ENCODE data around the gene TNNC1.

The TNNC1 gene

GRCh38 chr3:52441772-52442332, 12.0 kb downstream of the TNNC1 start:
- no peak for DNase-seq

- no peak for DNase-seq
Observed at GRCh38 chr3:52441091-52441771, 12.6 kb downstream of the TNNC1 start.

GRCh38 chr3:52440671-52441070, 13.2 kb downstream of the TNNC1 start:
- no peak for DNase-seq

GRCh38 chr3:52440249-52440551, 13.6 kb downstream of the TNNC1 start:
- no peak for DNase-seq

GRCh38 chr3:52439426-52440248, 14.2 kb downstream of the TNNC1 start:
- no peak for DNase-seq

- DNase-seq = no peak
Observed at GRCh38 chr3:52438579-52439425, 15.0 kb downstream of the TNNC1 start.

- DNase-seq = no peak
Observed at GRCh38 chr3:52438104-52438376, 15.8 kb downstream of the TNNC1 start.

- DNase-seq = no peak
Observed at GRCh38 chr3:52437326-52438103, 16.3 kb downstream of the TNNC1 start.

GRCh38 chr3:52436500-52437149, 17.2 kb downstream of the TNNC1 start:
- no peak for DNase-seq

GRCh38 chr3:52435246-52436101, 18.4 kb downstream of the TNNC1 start:
- no peak for DNase-seq

GRCh38 chr3:52434491-52435115, 19.2 kb downstream of the TNNC1 start:
- no peak for DNase-seq

- no peak for DNase-seq
Observed at GRCh38 chr3:52433996-52434479, 19.8 kb downstream of the TNNC1 start.

- DNase-seq = no peak
Observed at GRCh38 chr3:52433328-52433995, 20.4 kb downstream of the TNNC1 start.

GRCh38 chr3:52432691-52433141, 21.1 kb downstream of the TNNC1 start:
- DNase-seq = no peak

- DNase-seq = no peak
Observed at GRCh38 chr3:52432225-52432624, 21.6 kb downstream of the TNNC1 start.

- DNase-seq = no peak
Observed at GRCh38 chr3:52431459-52432223, 22.2 kb downstream of the TNNC1 start.

GRCh38 chr3:52430416-52430810, 23.4 kb downstream of the TNNC1 start:
- DNase-seq = no peak

GRCh38 chr3:52429779-52430415, 23.9 kb downstream of the TNNC1 start:
- no peak for DNase-seq

- no peak for DNase-seq
Observed at GRCh38 chr3:52429031-52429430, 24.8 kb downstream of the TNNC1 start.
